Measurements from ENCODE around the gene GJC1.

DNA sequence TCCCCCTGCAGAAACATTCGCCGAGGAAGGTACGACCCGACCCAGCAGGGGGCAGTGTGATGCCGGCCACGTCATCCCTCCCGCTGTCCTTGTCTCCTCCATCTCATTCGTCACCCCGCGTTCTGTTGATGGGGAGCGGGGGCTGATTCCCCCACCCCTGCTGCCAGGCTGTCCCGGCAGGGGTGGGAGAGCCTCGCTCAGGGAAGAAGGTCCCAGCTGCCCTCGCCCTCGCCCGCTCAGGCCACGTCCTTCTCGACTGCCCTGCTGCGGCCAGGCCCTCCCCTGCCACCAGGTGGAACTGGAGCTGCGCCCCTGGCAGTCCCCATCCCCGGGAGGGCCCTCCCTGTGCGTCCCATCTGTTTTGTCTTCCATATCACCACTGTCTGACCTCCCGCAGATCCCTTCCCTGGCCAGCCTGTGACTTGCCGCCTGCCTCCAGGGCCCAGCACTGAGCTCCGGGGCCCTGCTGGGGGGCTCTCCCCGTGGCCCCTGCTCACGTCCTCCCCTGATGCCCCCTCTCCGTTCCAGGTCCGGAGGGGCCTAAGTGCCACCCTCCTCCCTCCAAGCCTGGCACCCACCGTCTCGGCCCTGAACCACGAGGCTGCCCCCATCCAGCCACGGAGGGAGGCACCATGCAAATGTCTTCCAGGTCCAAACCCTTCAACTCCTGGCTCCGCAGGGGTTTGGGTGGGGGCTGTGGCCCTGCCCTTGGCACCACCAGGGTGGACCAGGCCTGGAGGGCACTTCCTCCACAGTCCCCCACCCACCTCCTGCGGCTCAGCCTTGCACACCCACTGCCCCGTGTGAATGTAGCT lies 50.7 kb downstream of the GJC1 start:
- TF ChIP-seq, protein P1, sequence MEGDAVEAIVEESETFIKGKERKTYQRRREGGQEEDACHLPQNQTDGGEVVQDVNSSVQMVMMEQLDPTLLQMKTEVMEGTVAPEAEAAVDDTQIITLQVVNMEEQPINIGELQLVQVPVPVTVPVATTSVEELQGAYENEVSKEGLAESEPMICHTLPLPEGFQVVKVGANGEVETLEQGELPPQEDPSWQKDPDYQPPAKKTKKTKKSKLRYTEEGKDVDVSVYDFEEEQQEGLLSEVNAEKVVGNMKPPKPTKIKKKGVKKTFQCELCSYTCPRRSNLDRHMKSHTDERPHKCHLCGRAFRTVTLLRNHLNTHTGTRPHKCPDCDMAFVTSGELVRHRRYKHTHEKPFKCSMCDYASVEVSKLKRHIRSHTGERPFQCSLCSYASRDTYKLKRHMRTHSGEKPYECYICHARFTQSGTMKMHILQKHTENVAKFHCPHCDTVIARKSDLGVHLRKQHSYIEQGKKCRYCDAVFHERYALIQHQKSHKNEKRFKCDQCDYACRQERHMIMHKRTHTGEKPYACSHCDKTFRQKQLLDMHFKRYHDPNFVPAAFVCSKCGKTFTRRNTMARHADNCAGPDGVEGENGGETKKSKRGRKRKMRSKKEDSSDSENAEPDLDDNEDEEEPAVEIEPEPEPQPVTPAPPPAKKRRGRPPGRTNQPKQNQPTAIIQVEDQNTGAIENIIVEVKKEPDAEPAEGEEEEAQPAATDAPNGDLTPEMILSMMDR (IDR thresholded peaks at IDR 0.05): peak; percentile 73 to 95 (median 85)
- no peak for TF ChIP-seq POLR2A (IDR thresholded peaks at IDR 0.05)
